ENCODE results near the gene ELP4.

The ELP4 gene

GRCh38 chr11:31649129-31649966 lies 139.8 kb downstream of the ELP4 start:
- H3K4me3 ChIP-seq (ENCODE audit: insufficient read depth, low read length, poor library complexity, severe bottlenecking) = no peak overlapping the region
- H3F3A ChIP-seq (ENCODE audit: insufficient read depth) = no peaks in the 10 kb centered on the region
- H3K9me2 ChIP-seq (replicated peaks; ENCODE audit: insufficient read depth, low read length) = no peaks in the 10 kb centered on the region
- H3K4me2 ChIP-seq (ENCODE audit: low read depth, low read length, poor library complexity, severe bottlenecking) = no peak overlapping the region
- H2AFZ ChIP-seq (ENCODE audit: low read depth, low read length, severe bottlenecking) = no peak overlapping the region
- H3K27me3 ChIP-seq (ENCODE audit: low read length) = no peaks in the 10 kb centered on the region
- no peak overlapping the region for H3K27ac ChIP-seq (ENCODE audit: low read depth, low read length)
- no peaks in the 10 kb centered on the region for H3K79me2 ChIP-seq (ENCODE audit: insufficient read depth, low read length)
- no peaks in the 10 kb centered on the region for H4K20me1 ChIP-seq (ENCODE audit: low read depth, low read length)
- no peak overlapping the region for H3K9ac ChIP-seq (ENCODE audit: low read length)
- H3K9me3 ChIP-seq (ENCODE audit: insufficient read depth, low read length) = no peaks in the 10 kb centered on the region
- H3K36me3 ChIP-seq (ENCODE audit: low read length) = no peaks in the 10 kb centered on the region
- TF ChIP-seq EZH2phosphoT487 (conservative IDR thresholded peaks at IDR 0.05; ENCODE audit: low read length) (no peak), CTCF (IDR thresholded peaks at IDR 0.05; ENCODE audit: insufficient read depth, low read length, poor library complexity, severe bottlenecking) (no peak)

GRCh38 chr11:31651208-31651607 lies 141.6 kb downstream of the ELP4 start:
- H4K20me1 ChIP-seq (ENCODE audit: low read depth, low read length) = no peaks in the 10 kb centered on the region
- no peaks in the 10 kb centered on the region for H3K9me3 ChIP-seq (ENCODE audit: insufficient read depth, low read length)
- H3K9me2 ChIP-seq (replicated peaks; ENCODE audit: insufficient read depth, low read length) = no peaks in the 10 kb centered on the region
- no peak overlapping the region for H3K27ac ChIP-seq (ENCODE audit: low read depth, low read length)
- H3K36me3 ChIP-seq (ENCODE audit: low read length) = no peaks in the 10 kb centered on the region
- no peaks in the 10 kb centered on the region for H3F3A ChIP-seq (ENCODE audit: insufficient read depth)
- TF ChIP-seq EZH2phosphoT487 (conservative IDR thresholded peaks at IDR 0.05; ENCODE audit: low read length) = no peak
- no peak for TF ChIP-seq CTCF (IDR thresholded peaks at IDR 0.05; ENCODE audit: insufficient read depth, low read length, poor library complexity, severe bottlenecking)
- H3K27me3 ChIP-seq (ENCODE audit: low read length) = no peaks in the 10 kb centered on the region
- H3K4me3 ChIP-seq (ENCODE audit: insufficient read depth, low read length, poor library complexity, severe bottlenecking) = no peak overlapping the region
- no peak overlapping the region for H2AFZ ChIP-seq (ENCODE audit: low read depth, low read length, severe bottlenecking)
- no peak overlapping the region for H3K4me2 ChIP-seq (ENCODE audit: low read depth, low read length, poor library complexity, severe bottlenecking)
- H3K9ac ChIP-seq (ENCODE audit: low read length) = no peak overlapping the region
- no peaks in the 10 kb centered on the region for H3K79me2 ChIP-seq (ENCODE audit: insufficient read depth, low read length)

- H3K27me3 ChIP-seq (ENCODE audit: low read length) = no peaks in the 10 kb centered on the region
- TF ChIP-seq EZH2phosphoT487 (conservative IDR thresholded peaks at IDR 0.05; ENCODE audit: low read length) = no peak
- no peak for TF ChIP-seq CTCF (IDR thresholded peaks at IDR 0.05; ENCODE audit: insufficient read depth, low read length, poor library complexity, severe bottlenecking)
- no peaks in the 10 kb centered on the region for H3F3A ChIP-seq (ENCODE audit: insufficient read depth)
- H3K9ac ChIP-seq (ENCODE audit: low read length) = no peak overlapping the region
- no peaks in the 10 kb centered on the region for H3K79me2 ChIP-seq (ENCODE audit: insufficient read depth, low read length)
- no peak overlapping the region for H3K27ac ChIP-seq (ENCODE audit: low read depth, low read length)
- no peak overlapping the region for H3K4me3 ChIP-seq (ENCODE audit: insufficient read depth, low read length, poor library complexity, severe bottlenecking)
- no peaks in the 10 kb centered on the region for H3K9me3 ChIP-seq (ENCODE audit: insufficient read depth, low read length)
- no peaks in the 10 kb centered on the region for H3K9me2 ChIP-seq (replicated peaks; ENCODE audit: insufficient read depth, low read length)
- no peak overlapping the region for H3K4me2 ChIP-seq (ENCODE audit: low read depth, low read length, poor library complexity, severe bottlenecking)
- no peaks in the 10 kb centered on the region for H3K36me3 ChIP-seq (ENCODE audit: low read length)
- H4K20me1 ChIP-seq (ENCODE audit: low read depth, low read length) = no peaks in the 10 kb centered on the region
- no peak overlapping the region for H2AFZ ChIP-seq (ENCODE audit: low read depth, low read length, severe bottlenecking)
Measured at GRCh38 chr11:31651822-31652221, 142.3 kb downstream of the ELP4 start.

All from SU-DHL-6 (cell line).